ENCODE measurements around the gene HNRNPAB.

DNA sequence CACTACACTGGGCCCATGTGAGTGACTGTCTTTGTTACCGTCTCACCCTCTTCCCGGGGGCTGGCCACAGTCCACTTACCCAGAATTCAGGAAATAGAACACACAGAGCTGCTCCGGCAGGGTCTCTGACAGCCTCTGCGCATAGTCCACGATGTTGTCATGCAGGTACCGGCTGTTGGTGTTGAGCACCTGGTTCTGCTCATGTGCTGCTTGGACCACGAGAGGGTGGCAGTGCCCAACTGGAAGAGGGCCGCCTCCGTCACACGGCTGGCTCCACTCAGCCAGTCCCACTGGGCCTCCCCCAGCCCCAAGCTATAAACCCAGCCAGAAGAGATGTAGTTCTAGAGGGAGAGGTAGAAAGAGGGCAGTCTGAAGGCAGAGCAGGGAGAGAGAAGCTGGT is 25.5 kb downstream of the HNRNPAB start:
- TF ChIP-seq POLR2A (IDR thresholded peaks at IDR 0.05; ENCODE audit: low read depth, low read length): no peak
- TF ChIP-seq, protein P1, sequence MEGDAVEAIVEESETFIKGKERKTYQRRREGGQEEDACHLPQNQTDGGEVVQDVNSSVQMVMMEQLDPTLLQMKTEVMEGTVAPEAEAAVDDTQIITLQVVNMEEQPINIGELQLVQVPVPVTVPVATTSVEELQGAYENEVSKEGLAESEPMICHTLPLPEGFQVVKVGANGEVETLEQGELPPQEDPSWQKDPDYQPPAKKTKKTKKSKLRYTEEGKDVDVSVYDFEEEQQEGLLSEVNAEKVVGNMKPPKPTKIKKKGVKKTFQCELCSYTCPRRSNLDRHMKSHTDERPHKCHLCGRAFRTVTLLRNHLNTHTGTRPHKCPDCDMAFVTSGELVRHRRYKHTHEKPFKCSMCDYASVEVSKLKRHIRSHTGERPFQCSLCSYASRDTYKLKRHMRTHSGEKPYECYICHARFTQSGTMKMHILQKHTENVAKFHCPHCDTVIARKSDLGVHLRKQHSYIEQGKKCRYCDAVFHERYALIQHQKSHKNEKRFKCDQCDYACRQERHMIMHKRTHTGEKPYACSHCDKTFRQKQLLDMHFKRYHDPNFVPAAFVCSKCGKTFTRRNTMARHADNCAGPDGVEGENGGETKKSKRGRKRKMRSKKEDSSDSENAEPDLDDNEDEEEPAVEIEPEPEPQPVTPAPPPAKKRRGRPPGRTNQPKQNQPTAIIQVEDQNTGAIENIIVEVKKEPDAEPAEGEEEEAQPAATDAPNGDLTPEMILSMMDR (IDR thresholded peaks at IDR 0.05; ENCODE audit: extremely low read depth in 1 of 2, insufficient read depth in 1 of 2, low read depth in 1 of 2, low read length in 2 of 2): no peak
- no peak for TF ChIP-seq EZH2 (IDR thresholded peaks at IDR 0.05; ENCODE audit: borderline replicate concordance, low read depth, low read length, severe bottlenecking)
- no peak for TF ChIP-seq POLR2AphosphoS5 (IDR thresholded peaks at IDR 0.05; ENCODE audit: insufficient read depth, low read depth, low read length)
- no peak for TF ChIP-seq JUN (IDR thresholded peaks at IDR 0.05; ENCODE audit: borderline replicate concordance, insufficient read depth, insufficient read length, low read depth)
- TF ChIP-seq FOS (IDR thresholded peaks at IDR 0.05; ENCODE audit: borderline replicate concordance, insufficient read depth, low read length): no peak
